GM12878 (cell line): Measurements from ENCODE around the gene FAM24B. TPM values are rescaled to one million over a fixed set of nuclear protein-coding genes. Genes with fewer than 3 reads are reported as not detected.

Source experiments
- ATAC-seq: fragments of 200-7000 bp; cut with Tn5 transposase; 3 replicates; pipeline ENCODE4 v1.9.1; 2020; ENCODE audit warnings: mild to moderate bottlenecking, moderate library complexity
- BruUV-seq: library from RNA; stranded (reverse); fragments of 400-500 nt; replicated peaks from 2 replicates; lab custom pipeline; 2021; lab: Mats Ljungman, UMichigan
- CTCF ChIA-PET: fragments of 300-600 bp; sonication (Branson Sonifier 250); formaldehyde crosslinking; extraction: SDS; loops from one replicate; lab custom pipeline; 2021; ENCODE audit warnings: inconsistent platforms; lab: Yijun Ruan, JAX
- POLR2A ChIA-PET: fragments of 350-600 bp; formaldehyde crosslinking; extraction: SDS; loops from one replicate; lab custom pipeline; 2021; ENCODE audit warnings: inconsistent platforms; lab: Charles Lee
- RAD21 ChIA-PET: fragments of 300-600 bp; sonication (Branson Sonifier 250); formaldehyde crosslinking; loops from one replicate; lab custom pipeline; 2023; ENCODE audit warnings: antibody characterized with exemption; ENCODE audit not compliant: unreplicated experiment; lab: Charles Lee
- SMC1A ChIA-PET: fragments of 300-600 bp; sonication (Branson Sonifier 250); formaldehyde crosslinking; loops from one replicate; lab custom pipeline; 2023; ENCODE audit not compliant: unreplicated experiment, uncharacterized antibody; lab: Charles Lee
- DNase-seq: peaks from one replicate; pipeline ENCODE4 v3.0.0-alpha.2; 2011; ENCODE audit warnings: low read depth, low spot score
- FAIRE-seq: peaks from 3 replicates; lab custom pipeline; 2011; peaks lifted over from hg19 to GRCh38; lab: Jason Lieb, UNC
- H2AFZ ChIP-seq: 2 replicates; pipeline ENCODE4 v1.6.0; 2011; ENCODE audit warnings: low read depth, low read length, control low read depth; ENCODE audit not compliant: control insufficient read depth
- H3K27ac ChIP-seq: 2 replicates; pipeline ENCODE4 v1.5.1; 2011; ENCODE audit warnings: control low read depth; ENCODE audit not compliant: control insufficient read depth, insufficient read depth
- H3K27me3 ChIP-seq, 2 experiments: replicated peaks in 1 of 2; 2 replicates each; pipeline versions ENCODE4 v1.6.0 to v1.6.1; 2011; ENCODE audit warnings: low read length in 1 of 2; ENCODE audit not compliant: control insufficient read depth in 2 of 2, insufficient read depth in 2 of 2
- H3K36me3 ChIP-seq, 2 experiments: 2 replicates each; pipeline ENCODE4 v1.5.1; 2011; ENCODE audit warnings: low read length in 1 of 2; ENCODE audit not compliant: control insufficient read depth in 2 of 2, insufficient read depth in 2 of 2
- H3K4me1 ChIP-seq: 2 replicates; pipeline ENCODE4 v1.6.1; 2011; ENCODE audit warnings: mild to moderate bottlenecking, low read length, moderate library complexity, mixed read lengths; ENCODE audit not compliant: control insufficient read depth, insufficient read depth
- H3K4me2 ChIP-seq: 2 replicates; pipeline ENCODE4 v1.6.0; 2011; ENCODE audit warnings: control low read depth; ENCODE audit not compliant: control insufficient read depth, insufficient read depth
- H3K4me3 ChIP-seq: fragments of 200-600 bp; sonication (generic); 2 replicates; pipeline ENCODE4 v1.5.1; 2016
- H3K79me2 ChIP-seq: 2 replicates; pipeline ENCODE4 v1.6.0; 2011; ENCODE audit warnings: low read length; ENCODE audit not compliant: control insufficient read depth, insufficient read depth
- H3K9ac ChIP-seq: 2 replicates; pipeline ENCODE4 v1.8.0; 2011; ENCODE audit warnings: low read length, control low read depth, mixed read lengths; ENCODE audit not compliant: control insufficient read depth, insufficient read depth
- H3K9me3 ChIP-seq: replicated peaks from 3 replicates; pipeline ENCODE4 v1.5.1; 2011; ENCODE audit warnings: mild to moderate bottlenecking, low read length; ENCODE audit not compliant: control insufficient read depth, insufficient read depth
- H4K20me1 ChIP-seq: 2 replicates; pipeline ENCODE4 v1.6.0; 2011; ENCODE audit not compliant: control insufficient read depth, insufficient read depth
- CBX3 ChIP-seq: fragments of 200-600 bp; sonication (generic); IDR thresholded peaks from 2 replicates; pipeline ENCODE4 v1.6.1; 2016; ENCODE audit warnings: low read depth, borderline replicate concordance
- EGR1 ChIP-seq, 2 experiments: IDR thresholded peaks; 1 replicate in 1 of 2; 2 replicates in 1 of 2; pipeline ENCODE4 v1.6.1; 2011 to 2012; ENCODE audit warnings: low read depth in 2 of 2, low read length in 2 of 2, borderline replicate concordance in 1 of 2, mild to moderate bottlenecking in 1 of 2, moderate library complexity in 1 of 2
- FOXK2 ChIP-seq: fragments of 450-650 bp; IDR thresholded peaks from 2 replicates; pipeline ENCODE4 v1.6.1; 2017; ENCODE audit warnings: mild to moderate bottlenecking, moderate library complexity
- HDAC2 ChIP-seq: fragments of 200-600 bp; sonication (generic); IDR thresholded peaks from 2 replicates; pipeline ENCODE4 v1.6.1; 2017
- IKZF1 ChIP-seq: fragments of 450-650 bp; conservative IDR thresholded peaks from 2 replicates; pipeline ENCODE4 v1.6.1; 2017; ENCODE audit warnings: antibody characterized with exemption, mild to moderate bottlenecking
- JUND ChIP-seq: IDR thresholded peaks from 2 replicates; pipeline ENCODE4 v1.6.1; 2012; ENCODE audit warnings: low read depth, mild to moderate bottlenecking, low read length, improper control_type of control experiment, moderate library complexity
- KLF5 ChIP-seq: fragments of 450-650 bp; IDR thresholded peaks from 2 replicates; pipeline ENCODE4 v1.6.1; 2014; ENCODE audit warnings: mild to moderate bottlenecking; ENCODE audit not compliant: partially characterized antibody
- NR2F1 ChIP-seq: fragments of 450-650 bp; conservative IDR thresholded peaks from 2 replicates; pipeline ENCODE4 v1.6.1; 2017; ENCODE audit warnings: mild to moderate bottlenecking
- SRF ChIP-seq, 2 experiments: IDR thresholded peaks; 2 replicates each; pipeline ENCODE4 v1.6.1; 2011; ENCODE audit warnings: low read depth in 2 of 2, low read length in 2 of 2, mild to moderate bottlenecking in 1 of 2, moderate library complexity in 1 of 2
- STAT3 ChIP-seq: IDR thresholded peaks from 2 replicates; pipeline ENCODE4 v1.6.1; 2011; ENCODE audit warnings: low read depth, low read length, improper control_type of control experiment
- SUPT20H ChIP-seq: IDR thresholded peaks from 2 replicates; pipeline ENCODE4 v1.6.1; 2011; ENCODE audit warnings: low read depth, mild to moderate bottlenecking, low read length, moderate library complexity, borderline replicate concordance; ENCODE audit not compliant: control insufficient read depth
- TARDBP ChIP-seq: IDR thresholded peaks from 2 replicates; pipeline ENCODE4 v1.6.1; 2016; ENCODE audit warnings: borderline replicate concordance
- WRNIP1 ChIP-seq: IDR thresholded peaks from 2 replicates; pipeline ENCODE4 v1.6.1; 2011; ENCODE audit warnings: low read depth, low read length, improper control_type of control experiment, borderline replicate concordance
- ZNF207 ChIP-seq: fragments of 450-650 bp; IDR thresholded peaks from 2 replicates; pipeline ENCODE4 v1.6.1; 2014; ENCODE audit warnings: antibody characterized with exemption, mild to moderate bottlenecking, borderline replicate concordance
- ZNF217 ChIP-seq: fragments of 450-650 bp; IDR thresholded peaks from 2 replicates; pipeline ENCODE4 v1.6.1; 2017; ENCODE audit warnings: antibody characterized with exemption, mild to moderate bottlenecking
- WGBS: methylation state at CpG from one replicate; pipeline ENCODE4 v1.1.6; 2016; ENCODE audit warnings: low lambda C conversion rate; ENCODE audit not compliant: insufficient replicate concordance, insufficient coverage; ENCODE audit errors: missing lambda C conversion rate; 5-methylcytosine and 5-hydroxymethylcytosine counted together
- in situ Hi-C: fragments of 300-500 bp; cut with MboI; formaldehyde crosslinking; loops from 9 replicates; pipeline ENCODE4 v1.14.3; 2018; ENCODE audit warnings: mixed read lengths
- intact Hi-C: fragments of 100-400 bp; cut with micrococcal nuclease; formaldehyde crosslinking; loops from one replicate; pipeline ENCODE4 v1.14.2; 2022; ENCODE audit not compliant: unreplicated experiment
- polyA plus RNA-seq, 11 experiments: library from polyadenylated mRNA; depleted of rRNA in 4 of 11; unstranded in 6 of 11; stranded (reverse) in 5 of 11; fragments of >200 nt; fragmentation: Nextera tagmentation in 4 of 11; fragmentation: Illumina TruSeq in 1 of 11; extraction: Ambion mirVana in 4 of 11; extraction: Trizol in 1 of 11; gene quantifications; 1 replicate in 1 of 11; 2 replicates in 10 of 11; pipeline versions ENCODE4 v1.2.1 to v1.2.3, GENCODE V29; 2011 to 2016; ENCODE audit warnings: inconsistent platforms in 2 of 11, missing spikeins in 2 of 11, low read depth in 1 of 11
- total RNA-seq, 4 experiments: library from RNA; depleted of rRNA in 3 of 4; stranded (reverse); fragments of >200 nt in 3 of 4; fragmentation: Illumina TruSeq in 1 of 4; extraction: Trizol in 1 of 4; gene quantifications; 2 replicates each; pipeline versions ENCODE4 v1.2.1 to v1.2.3, GENCODE V29; 2013 to 2021
- TF ChIP-seq, protein P1 (sequence below): IDR thresholded peaks from 2 replicates; pipeline ENCODE4 v1.6.1; 2011; ENCODE audit warnings: low read depth, low read length, improper control_type of control experiment, borderline replicate concordance

The FAM24B gene
- total and polyA plus RNA-seq, 10 of the 15 experiments (the other 5 are each of a cell fraction or from before 2014, with no cell fraction given), result 4.8 to 15.3 (median 7.2) TPM

DNA sequence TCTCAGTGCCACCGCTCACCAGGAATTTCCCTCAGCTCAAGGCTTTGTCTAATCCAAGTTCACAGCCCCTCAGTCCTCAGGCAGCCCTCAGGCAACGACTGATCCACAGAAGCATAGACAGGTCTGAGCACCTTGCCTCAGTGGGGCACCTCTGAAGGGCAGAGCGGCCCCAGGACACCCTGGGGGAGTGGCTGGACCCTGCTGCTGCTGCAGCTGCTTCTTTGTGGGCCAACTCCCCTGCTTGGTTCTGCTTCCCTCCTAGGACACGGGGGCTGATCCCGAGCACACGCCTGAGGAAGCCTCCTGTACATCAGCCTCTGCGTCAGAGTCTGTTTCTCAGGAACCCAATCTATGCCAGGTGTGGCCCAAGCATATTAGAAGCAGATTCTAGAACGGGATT is 49.9 kb downstream of the FAM24B start (continued):
- TF ChIP-seq JUND (no peak), ZNF217 (no peak), EGR1 (IDR thresholded peaks at IDR 0.05; ENCODE audit: borderline replicate concordance in 1 of 2, low read depth in 2 of 2, low read length in 2 of 2) (no peak), ZNF207 (no peak)
- TF ChIP-seq, all 136 proteins: peak for 0

GRCh38 chr10:122828716-122829255 is 50.6 kb downstream of the FAM24B start:
- Histone ChIP-seq H3K9ac (no peak overlapping the region), H3K27ac (no peak overlapping the region), H3K4me3 (no peak overlapping the region), H3K27me3 (no peaks in the 10 kb centered on the region; a peak in 1 of 4 replicates), H3K4me2 (no peak overlapping the region), H3K4me1 (no peaks in the 10 kb centered on the region), H3K79me2 (no peaks in the 10 kb centered on the region), H2AFZ (no peak overlapping the region), H3K9me3 (no peaks in the 10 kb centered on the region), H4K20me1 (no peaks in the 10 kb centered on the region), H3K36me3 (no peaks in the 10 kb centered on the region)
- BruUV-seq, result no TSS peak
- POLR2A ChIA-PET, result no interaction called here
- RAD21 ChIA-PET, result no interaction called here
- CTCF ChIA-PET, result no interaction called here
- TF ChIP-seq, protein P1, sequence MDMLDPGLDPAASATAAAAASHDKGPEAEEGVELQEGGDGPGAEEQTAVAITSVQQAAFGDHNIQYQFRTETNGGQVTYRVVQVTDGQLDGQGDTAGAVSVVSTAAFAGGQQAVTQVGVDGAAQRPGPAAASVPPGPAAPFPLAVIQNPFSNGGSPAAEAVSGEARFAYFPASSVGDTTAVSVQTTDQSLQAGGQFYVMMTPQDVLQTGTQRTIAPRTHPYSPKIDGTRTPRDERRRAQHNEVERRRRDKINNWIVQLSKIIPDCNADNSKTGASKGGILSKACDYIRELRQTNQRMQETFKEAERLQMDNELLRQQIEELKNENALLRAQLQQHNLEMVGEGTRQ, result no peak
- TF ChIP-seq KLF5 (no peak), TARDBP (no peak), STAT3 (no peak), WRNIP1 (no peak), HDAC2 (no peak), FOXK2 (no peak), IKZF1 (no peak), NR2F1 (no peak), ZNF207 (no peak), SRF (IDR thresholded peaks at IDR 0.05; ENCODE audit: low read depth in 2 of 2, low read length in 2 of 2) (no peak), CBX3 (no peak), SUPT20H (no peak), ZNF217 (no peak)
- DNase-seq (no peak), ATAC-seq (no peak), FAIRE-seq (no peak)
- 69% methylated on average over 4 of the region's 4 CpGs for WGBS
- intact Hi-C loops (no loop called here), in situ Hi-C loops (no loop called here)
- SMC1A ChIA-PET, result no interaction called here
